WTC11 (cell line): ENCODE data around the gene DAPK1. TPM values are rescaled to one million over a fixed set of nuclear protein-coding genes. Genes with fewer than 3 reads are reported as not detected.

Source experiments
- ATAC-seq: fragments of 200-7000 bp; cut with Tn5 transposase; 2 replicates; pipeline ENCODE4 v1.10.0; 2021; ENCODE audit warnings: mild to moderate bottlenecking, moderate library complexity
- CTCF ChIA-PET: fragments of 300-600 bp; sonication (Branson Sonifier 250); formaldehyde crosslinking; loops from one replicate; lab custom pipeline; 2021; ENCODE audit warnings: antibody characterized with exemption; lab: Charles Lee
- POLR2A ChIA-PET: fragments of 350-600 bp; sonication (Branson Sonifier 250); formaldehyde crosslinking; loops from one replicate; lab custom pipeline; 2021; ENCODE audit warnings: antibody characterized with exemption; lab: Charles Lee
- DNase-seq: peaks from one replicate; pipeline ENCODE4 v3.0.0; 2021; ENCODE audit warnings: low spot score
- H3K27ac Mint-ChIP-seq: 2 replicates; pipeline ENCODE4 v1.8.0; 2021; ENCODE audit warnings: mixed read lengths
- H3K27me3 Mint-ChIP-seq: 2 replicates; pipeline ENCODE4 v1.8.0; 2021; ENCODE audit warnings: low read depth, mild to moderate bottlenecking, moderate library complexity, mixed read lengths
- H3K36me3 Mint-ChIP-seq: 2 replicates; pipeline ENCODE4 v1.8.0; 2021; ENCODE audit warnings: mixed read lengths
- H3K4me1 Mint-ChIP-seq: 2 replicates; pipeline ENCODE4 v1.8.0; 2022; ENCODE audit warnings: mixed read lengths
- H3K4me3 Mint-ChIP-seq: 2 replicates; pipeline ENCODE4 v1.8.0; 2021; ENCODE audit warnings: mild to moderate bottlenecking, moderate library complexity, mixed read lengths
- H3K9me3 Mint-ChIP-seq: 2 replicates; pipeline ENCODE4 v1.8.0; 2021; ENCODE audit warnings: mixed read lengths
- ATF6 ChIP-seq: sonication (generic); formaldehyde crosslinking; IDR thresholded peaks from 2 replicates; pipeline ENCODE4 v1.8.1; 2023; ENCODE audit warnings: mild to moderate bottlenecking, missing genetic modification reagents
- CBFB ChIP-seq: sonication (generic); formaldehyde crosslinking; IDR thresholded peaks from 2 replicates; pipeline ENCODE4 v1.8.1; 2022; ENCODE audit warnings: mild to moderate bottlenecking, low read depth, missing genetic modification reagents
- CREM ChIP-seq: sonication (generic); formaldehyde crosslinking; IDR thresholded peaks from 2 replicates; pipeline ENCODE4 v1.8.1; 2022; ENCODE audit warnings: mild to moderate bottlenecking, missing genetic modification reagents, moderate library complexity
- E2F1 ChIP-seq: sonication (generic); formaldehyde crosslinking; IDR thresholded peaks from 2 replicates; pipeline ENCODE4 v1.8.0; 2022; ENCODE audit warnings: mild to moderate bottlenecking, missing genetic modification reagents
- ERG ChIP-seq: fragments of 250-450 bp; sonication (Bioruptor Pico); IDR thresholded peaks from 2 replicates; pipeline ENCODE4 v1.8.0; 2021; ENCODE audit warnings: mild to moderate bottlenecking
- ETV6 ChIP-seq: sonication (generic); formaldehyde crosslinking; IDR thresholded peaks from 2 replicates; pipeline ENCODE4 v1.8.1; 2022; ENCODE audit warnings: mild to moderate bottlenecking, missing genetic modification reagents
- FOXP4 ChIP-seq: sonication (generic); formaldehyde crosslinking; IDR thresholded peaks from 2 replicates; pipeline ENCODE4 v1.8.0; 2022; ENCODE audit warnings: mild to moderate bottlenecking, missing genetic modification reagents
- GABPB1 ChIP-seq: sonication (generic); formaldehyde crosslinking; IDR thresholded peaks from 2 replicates; pipeline ENCODE4 v1.8.1; 2023; ENCODE audit warnings: mild to moderate bottlenecking, missing genetic modification reagents
- IRF1 ChIP-seq: sonication (generic); formaldehyde crosslinking; IDR thresholded peaks from 2 replicates; pipeline ENCODE4 v1.8.0; 2023; ENCODE audit warnings: missing genetic modification reagents
- MYBL2 ChIP-seq: sonication (generic); formaldehyde crosslinking; IDR thresholded peaks from 2 replicates; pipeline ENCODE4 v1.8.1; 2023; ENCODE audit warnings: mild to moderate bottlenecking, moderate library complexity, missing genetic modification reagents
- NR2C2 ChIP-seq: sonication (generic); formaldehyde crosslinking; IDR thresholded peaks from 2 replicates; pipeline ENCODE4 v1.8.0; 2022; ENCODE audit warnings: mild to moderate bottlenecking, missing genetic modification reagents
- SMAD4 ChIP-seq: sonication (generic); formaldehyde crosslinking; IDR thresholded peaks from 2 replicates; pipeline ENCODE4 v1.8.0; 2022; ENCODE audit warnings: mild to moderate bottlenecking, missing genetic modification reagents
- ZBTB21 ChIP-seq: sonication (generic); formaldehyde crosslinking; IDR thresholded peaks from 2 replicates; pipeline ENCODE4 v1.8.1; 2023; ENCODE audit warnings: mild to moderate bottlenecking, missing genetic modification reagents, borderline replicate concordance
- ZBTB43 ChIP-seq: sonication (generic); formaldehyde crosslinking; IDR thresholded peaks from 2 replicates; pipeline ENCODE4 v1.8.1; 2023; ENCODE audit warnings: mild to moderate bottlenecking, missing genetic modification reagents
- ZNF317 ChIP-seq: sonication (generic); formaldehyde crosslinking; IDR thresholded peaks from 2 replicates; pipeline ENCODE4 v1.8.1; 2023; ENCODE audit warnings: low read depth, mild to moderate bottlenecking, moderate library complexity, missing genetic modification reagents, borderline replicate concordance
- ZNF512 ChIP-seq: sonication (generic); formaldehyde crosslinking; IDR thresholded peaks from 2 replicates; pipeline ENCODE4 v1.8.1; 2022; ENCODE audit warnings: missing genetic modification reagents, borderline replicate concordance
- total RNA-seq: library from RNA; stranded (reverse); gene quantifications from 3 replicates; pipeline ENCODE4 v1.2.3, GENCODE V29; 2021

DAPK1 gene
- total RNA-seq, 1 experiment from 2014 or later: 129 TPM

- TF ChIP-seq ZBTB43 (CRISPR knock-in tag) (no peak), E2F1 (no peak), MYBL2 (no peak), ZNF512 (CRISPR knock-in tag) (no peak), ZBTB21 (CRISPR knock-in tag) (no peak), NR2C2 (no peak), CREM (CRISPR knock-in tag) (no peak), ATF6 (CRISPR knock-in tag) (no peak), GABPB1 (CRISPR knock-in tag) (no peak), SMAD4 (CRISPR knock-in tag) (no peak), ZNF317 (CRISPR knock-in tag) (no peak), ETV6 (CRISPR knock-in tag) (no peak), ERG (CRISPR knock-in tag) (no peak), FOXP4 (no peak), CBFB (CRISPR knock-in tag) (no peak), IRF1 (CRISPR knock-in tag) (no peak)
- Mint-ChIP-seq H3K4me1 (peaks cover 19% of the 10 kb centered on the region), H3K9me3 (peaks cover 18% of the 10 kb centered on the region), H3K4me3 (no peak overlapping the region), H3K27ac (no peak overlapping the region), H3K36me3 (peaks cover 9% of the 10 kb centered on the region), H3K27me3 (no peaks in the 10 kb centered on the region; the same call in none of the 2 replicates)
- DNase-seq (no peak), ATAC-seq (no peak)
- ChIA-PET POLR2A (interaction anchor here (0.6 kb wide), 1 partner anchor 321 kb away, joined by 3 read pairs; no protein-coding TSS in a partner anchor), CTCF (no interaction called here)
Observed at GRCh38 chr9:87746186-87746585, 248.5 kb downstream of the DAPK1 start.
